Subcutaneous adipose tissue (tissue), 4 donors: ENCODE data around the gene SGPP2. TPM values are rescaled to one million over a fixed set of nuclear protein-coding genes. Genes with fewer than 3 reads are reported as not detected.

ENCODE experiments used
- CTCF ChIP-seq: fragments of 450-650 bp; IDR thresholded peaks from one replicate; pipeline ENCODE4 v1.5.1; 2016; ENCODE audit warnings: low read depth, mild to moderate bottlenecking, control low read depth, antibody characterized with exemption, moderate library complexity
- total RNA-seq, 4 donors: library from RNA; depleted of rRNA; stranded (reverse); fragments of >200 nt; gene quantifications; one replicate each; pipeline ENCODE4 v1.1.0, GENCODE V29; 2016

SGPP2 gene
- total RNA-seq, 4 donors from 2014 or later: 0.16 TPM; not detected in 3

GRCh38 chr2:222456479-222457077 is 32.2 kb downstream of the SGPP2 start:
- TF ChIP-seq CTCF: no peak

GRCh38 chr2:222459983-222460382 is 35.6 kb downstream of the SGPP2 start:
- TF ChIP-seq CTCF: no peak

GRCh38 chr2:222465746-222466145 is 41.4 kb downstream of the SGPP2 start:
- TF ChIP-seq CTCF: no peak

GRCh38 chr2:222468346-222468745 is 44.0 kb downstream of the SGPP2 start:
- TF ChIP-seq CTCF: no peak

- no peak for TF ChIP-seq CTCF
Measured at GRCh38 chr2:222470802-222471468, 46.6 kb downstream of the SGPP2 start.

GRCh38 chr2:222477962-222478608 is 53.7 kb downstream of the SGPP2 start:
- no peak for TF ChIP-seq CTCF

- no peak for TF ChIP-seq CTCF
Measured at GRCh38 chr2:222479859-222480258, 55.5 kb downstream of the SGPP2 start.
